GM21447 (cell line): ENCODE data around the gene CFAP74.

Experiments
- ATAC-seq: cut with Tn5 transposase; IDR thresholded peaks from one replicate; pipeline ENCODE4 v1.9.1; 2021; ENCODE audit not compliant: unreplicated experiment

The CFAP74 gene

DNA sequence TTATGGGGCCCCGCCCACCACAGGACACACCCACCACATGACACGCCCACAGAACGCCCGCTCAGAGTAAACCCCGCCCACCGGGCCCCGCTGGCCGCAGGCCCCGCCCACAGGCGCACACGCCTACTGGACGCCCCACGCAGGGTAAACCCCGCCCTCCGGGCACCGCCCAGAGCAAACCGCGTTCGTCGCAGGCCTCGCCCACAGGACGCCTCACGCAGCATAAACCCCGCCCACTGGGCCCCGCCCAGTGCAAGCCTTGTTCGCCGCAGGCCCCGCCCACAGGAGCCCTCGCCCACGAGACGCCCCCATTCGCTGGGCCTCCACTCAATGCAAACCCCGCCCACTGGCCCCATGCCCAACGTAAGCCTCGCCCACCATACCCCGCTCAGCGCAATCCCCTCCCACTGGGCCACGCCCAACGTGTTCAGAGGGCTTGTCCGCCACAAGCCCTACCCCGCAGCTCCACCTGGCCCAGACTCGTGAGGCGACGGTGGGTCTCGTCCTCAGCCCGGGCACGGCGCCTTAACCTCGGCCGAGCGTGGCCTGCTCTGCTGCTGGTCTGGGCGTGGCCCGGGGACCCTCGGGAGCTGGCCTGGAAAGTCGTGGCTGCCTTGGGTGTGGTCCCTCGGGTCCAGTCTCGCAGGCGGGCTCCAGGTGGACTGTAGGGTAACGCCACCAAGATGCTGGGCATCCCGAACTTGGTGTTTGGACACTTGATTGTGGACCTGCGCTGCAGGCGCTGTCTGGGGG lies 84.1 kb downstream of the CFAP74 start:
- peak; percentile 67 for ATAC-seq

DNA sequence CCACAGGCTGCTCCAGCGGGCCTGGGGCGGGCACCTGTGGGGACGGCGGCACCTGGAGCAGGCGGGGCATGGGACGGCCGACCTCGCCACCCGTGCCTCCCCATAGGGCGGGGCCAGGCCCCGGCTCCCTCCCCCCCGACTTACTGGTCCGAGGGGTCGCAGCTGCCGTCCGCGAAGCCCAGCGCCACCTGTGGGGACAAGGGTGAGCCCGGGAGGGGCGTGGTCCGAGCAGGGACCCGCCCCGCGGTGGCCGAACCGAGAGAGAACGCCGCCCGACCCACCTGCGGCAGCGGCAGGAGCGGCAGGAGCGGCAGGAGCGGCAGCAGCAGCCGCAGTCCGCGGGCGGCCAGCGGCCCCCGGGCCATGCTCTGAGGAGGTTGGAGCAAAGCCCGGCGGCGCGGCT lies 84.7 kb downstream of the CFAP74 start, which contains the start of gene TMEM52:
TSS of gene TMEM52 (minus strand) at position 379 of the 403 bp plus-strand sequence. CDS start at position 365, 14 bp downstream.
- ATAC-seq, result peak; percentile 5

DNA sequence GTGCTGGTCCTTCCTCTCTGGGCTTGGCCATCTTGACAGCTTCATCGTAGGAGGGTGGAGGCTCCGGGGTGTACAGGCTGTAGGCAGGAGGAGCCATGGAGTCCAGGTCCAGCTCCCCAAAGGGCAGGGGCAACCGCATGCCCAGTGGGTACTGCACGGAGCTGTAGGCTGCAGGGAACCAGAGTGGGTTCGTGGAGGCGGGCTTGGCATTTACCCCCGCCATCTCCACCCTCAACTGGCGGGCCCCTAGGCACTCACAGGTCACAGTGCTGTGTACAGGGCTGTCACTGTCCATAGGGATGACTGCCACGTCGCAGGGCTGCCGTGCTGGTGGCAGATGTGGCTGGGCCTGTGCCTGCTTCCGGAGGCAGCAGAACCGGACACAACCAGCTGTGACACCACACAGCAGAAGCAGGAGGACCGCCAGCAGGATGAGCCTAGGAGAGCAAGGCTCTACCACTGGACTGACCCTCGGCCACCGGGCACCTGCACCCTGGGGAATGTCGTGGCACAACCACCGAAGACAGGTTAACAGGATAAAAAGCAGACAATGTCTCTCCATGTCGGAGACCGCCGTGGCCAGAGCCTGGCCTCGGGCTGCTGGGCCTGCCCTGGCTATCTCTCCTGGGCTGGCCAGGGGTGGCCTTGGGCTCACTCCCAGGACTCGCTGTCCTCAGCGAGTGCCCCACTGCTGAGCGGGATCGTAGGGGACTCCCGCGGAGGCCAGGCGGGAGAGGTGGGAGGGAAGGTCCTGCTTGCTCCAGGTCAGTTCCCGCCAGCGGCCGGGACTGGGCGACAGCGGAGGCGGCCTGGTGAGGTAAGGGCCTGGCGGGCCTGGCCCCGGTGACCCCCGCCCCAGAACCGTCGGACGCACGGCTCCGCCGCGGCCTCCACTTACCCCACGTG lies 85.3 kb downstream of the CFAP74 start:
- no peak for ATAC-seq

GRCh38 chr1:1917304-1917976 lies 86.1 kb downstream of the CFAP74 start:
- ATAC-seq, result no peak

DNA sequence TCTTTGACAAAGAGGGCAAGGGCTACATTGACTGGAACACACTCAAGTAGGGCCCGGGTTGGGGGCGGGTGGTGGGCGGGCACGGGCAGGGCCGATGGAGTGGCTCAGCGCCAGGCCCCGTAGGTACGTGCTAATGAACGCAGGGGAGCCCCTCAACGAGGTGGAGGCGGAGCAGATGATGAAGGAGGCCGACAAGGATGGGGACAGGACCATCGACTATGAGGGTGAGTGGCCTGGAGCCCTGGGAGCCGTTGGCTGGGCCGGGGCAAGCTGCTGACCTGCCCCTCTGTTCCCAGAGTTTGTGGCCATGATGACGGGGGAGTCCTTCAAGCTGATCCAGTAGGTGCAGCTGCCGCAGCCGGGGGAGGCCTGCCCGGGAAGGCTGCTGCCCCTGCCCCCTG lies 86.7 kb downstream of the CFAP74 start:
- ATAC-seq, result no peak

- ATAC-seq, result no peak
Measured at GRCh38 chr1:1915911-1916840, 87.4 kb downstream of the CFAP74 start.

GRCh38 chr1:1914971-1915692 lies 88.5 kb downstream of the CFAP74 start, which contains the start of gene CALML6:
TSS of gene CALML6 (plus strand) at chr1:1915260. CDS start at chr1:1915281, 21 bp downstream.
- ATAC-seq, result no peak

- ATAC-seq, result no peak
Measured at GRCh38 chr1:1914101-1914970, 89.2 kb downstream of the CFAP74 start.

GRCh38 chr1:1911350-1912041 lies 92.1 kb downstream of the CFAP74 start:
- ATAC-seq, result no peak

DNA sequence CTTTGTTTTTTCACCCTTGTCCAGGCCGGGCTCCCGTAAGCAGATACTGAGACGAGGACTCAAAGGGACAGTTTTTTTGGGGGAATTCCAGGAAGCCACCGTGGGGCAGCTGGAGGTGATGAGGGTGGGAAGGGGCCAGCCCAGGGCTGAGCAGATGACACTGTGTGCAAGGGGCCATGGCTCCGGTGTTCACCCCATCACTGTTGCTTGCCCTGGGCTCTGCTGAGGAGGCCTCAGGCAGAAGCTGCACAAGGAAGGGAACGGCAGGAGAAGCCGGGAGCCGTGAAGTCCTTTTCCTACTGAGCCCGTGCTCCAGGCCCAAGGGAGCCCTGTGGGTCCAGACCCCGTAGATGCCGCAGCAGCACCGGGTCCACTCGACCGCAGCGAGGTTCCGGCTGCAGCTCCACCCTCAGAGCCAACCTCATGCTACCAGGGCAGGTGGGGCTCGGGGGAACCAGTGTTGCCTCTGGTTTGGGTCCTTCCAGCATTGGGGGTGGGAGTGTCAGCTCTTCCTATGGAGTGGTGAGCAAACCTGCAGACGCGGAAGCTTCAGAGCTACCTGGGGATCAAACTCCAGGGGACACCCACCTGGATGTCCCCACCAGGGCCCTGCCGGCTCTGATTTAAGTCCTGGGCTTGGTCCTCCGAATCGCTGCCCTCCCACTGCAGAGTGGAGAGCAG lies 92.8 kb downstream of the CFAP74 start:
- no peak for ATAC-seq

DNA sequence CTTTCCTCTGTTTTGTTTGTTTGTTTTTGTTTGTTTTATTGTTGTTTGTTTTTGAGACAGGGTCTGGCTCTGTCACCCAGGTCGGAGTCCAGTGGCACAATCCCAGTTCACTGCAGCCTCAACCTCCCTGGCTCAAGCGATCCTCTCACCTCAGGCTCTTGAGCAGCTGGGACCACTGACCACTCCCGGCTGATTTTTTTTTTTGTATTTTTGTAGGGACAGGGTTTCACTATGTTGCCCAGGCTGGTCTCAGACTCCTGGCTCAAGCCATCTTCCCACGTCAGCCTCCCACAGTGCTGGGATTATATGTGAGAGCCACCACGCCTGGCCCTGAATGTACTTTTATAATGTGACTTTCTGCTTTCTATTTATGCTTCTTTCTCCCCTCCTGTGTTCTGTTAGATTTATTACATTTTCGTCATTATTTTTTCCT lies 93.5 kb downstream of the CFAP74 start:
- ATAC-seq, result no peak

- peak; percentile 12 for ATAC-seq
Measured at GRCh38 chr1:1908506-1908791, 95.1 kb downstream of the CFAP74 start.

DNA sequence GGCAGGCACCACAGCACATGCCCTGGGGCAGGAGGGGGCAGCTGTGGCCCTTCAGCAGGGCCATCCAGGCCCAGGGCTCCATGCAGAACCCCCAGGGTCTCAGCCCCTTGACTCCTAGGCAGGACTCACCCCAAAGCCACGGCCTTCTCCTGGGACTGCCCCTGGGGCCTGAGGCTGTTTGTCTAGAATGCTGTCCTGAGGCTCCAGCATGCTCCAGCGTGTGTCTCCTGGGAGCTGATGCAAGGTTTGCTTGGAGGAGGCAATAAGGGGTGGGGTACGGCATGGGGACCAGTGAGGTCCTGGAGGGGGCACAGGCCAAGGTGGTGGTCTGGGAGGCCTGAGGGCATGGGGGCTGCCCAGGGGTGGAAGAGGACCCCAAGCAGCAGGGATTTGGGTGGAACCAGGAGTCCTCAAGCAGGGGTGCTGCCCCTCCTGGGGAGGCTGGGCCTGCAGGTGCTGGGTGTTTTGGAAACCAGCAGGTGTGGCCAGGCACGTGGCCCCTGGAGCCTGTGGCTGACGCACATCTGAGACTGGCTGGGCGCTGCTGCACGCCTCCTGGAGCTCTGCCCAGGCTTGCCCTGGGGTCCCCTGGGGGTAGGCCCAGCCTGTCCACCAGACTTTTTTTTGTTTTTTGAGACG lies 96.4 kb downstream of the CFAP74 start:
- ATAC-seq, result no peak

- ATAC-seq, result no peak
Measured at GRCh38 chr1:1906185-1907097, 97.1 kb downstream of the CFAP74 start.

DNA sequence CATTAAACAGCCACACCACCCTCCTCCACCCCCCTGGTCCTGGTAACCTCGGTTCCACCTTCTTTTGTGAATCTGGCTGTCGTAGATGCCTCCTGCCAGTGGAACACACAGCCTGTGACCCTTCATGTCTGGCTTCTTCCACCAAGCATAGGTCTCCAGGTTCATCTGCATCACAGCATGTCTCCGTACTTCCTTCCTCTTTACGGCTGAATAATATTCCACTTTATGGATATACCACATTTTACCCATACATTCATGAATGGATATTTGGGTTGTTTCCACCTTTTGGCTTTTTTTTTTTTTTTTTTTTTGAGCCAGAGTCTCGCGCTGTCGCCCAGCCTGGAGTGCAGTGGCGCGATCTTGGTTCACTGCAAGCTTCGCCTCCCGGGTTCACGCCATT lies 100.4 kb downstream of the CFAP74 start:
- ATAC-seq, result no peak

DNA sequence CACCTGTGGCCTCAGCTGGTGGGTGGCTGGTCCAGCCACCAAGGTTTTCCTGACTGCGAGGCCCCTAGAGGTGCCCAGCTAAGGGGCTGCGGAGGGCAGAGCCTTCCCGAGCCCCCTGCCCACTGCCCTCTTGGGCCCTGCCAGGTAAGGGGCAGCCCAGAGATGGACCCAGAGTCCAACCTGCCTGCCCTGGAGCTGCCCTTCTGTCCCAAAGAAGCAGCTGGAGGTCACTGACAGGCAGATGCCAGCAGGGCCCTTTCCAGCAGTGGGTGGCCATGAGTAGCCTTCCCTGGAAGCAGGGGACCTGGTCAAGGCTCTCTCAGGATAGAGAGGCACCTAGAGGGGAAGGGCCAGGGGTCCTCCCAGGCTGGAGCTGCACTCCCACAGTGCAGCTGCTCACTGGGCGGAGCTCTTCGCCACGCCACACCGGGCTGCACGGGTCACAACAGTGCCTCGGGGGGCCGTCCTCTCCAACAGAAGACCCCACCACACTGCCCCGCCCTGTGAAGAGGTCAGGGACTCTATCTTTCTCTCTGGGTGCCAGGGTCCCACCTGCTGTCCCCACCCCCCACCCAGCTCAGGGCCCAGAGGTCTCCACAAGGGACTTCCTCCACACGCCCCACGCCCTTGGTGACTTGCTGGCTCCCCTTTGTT lies 101.8 kb downstream of the CFAP74 start:
- ATAC-seq, result no peak
